Kidney glomerular epithelial cell (primary cell): ENCODE results near the gene RASGRP2.
"Not testable (repeated sequence)": the region's sequence is repeated elsewhere in the genome, so short reads cannot be mapped to it uniquely, and the experiment has no call there.

Experiments used
- DNase-seq: peaks from one replicate; lab custom pipeline; 2025; lab: John Stamatoyannopoulos, UW

Gene RASGRP2

GRCh38 chr11:64718084-64718779 is 25.7 kb downstream of the RASGRP2 start:
- DNase-seq, result no peak

- no peak for DNase-seq
Measured at GRCh38 chr11:64717268-64717578, 26.7 kb downstream of the RASGRP2 start.

- DNase-seq, result no peak
Measured at GRCh38 chr11:64716473-64717267, 27.3 kb downstream of the RASGRP2 start.

- DNase-seq, result no peak
Measured at GRCh38 chr11:64715756-64716472, 28.0 kb downstream of the RASGRP2 start.

GRCh38 chr11:64715110-64715509 is 28.8 kb downstream of the RASGRP2 start:
- no peak for DNase-seq

- DNase-seq, result no peak
Measured at GRCh38 chr11:64714666-64715065, 29.3 kb downstream of the RASGRP2 start.

- no peak for DNase-seq
Measured at GRCh38 chr11:64713781-64714363, 30.1 kb downstream of the RASGRP2 start.

- DNase-seq, result no peak
Measured at GRCh38 chr11:64713016-64713707, 30.8 kb downstream of the RASGRP2 start.

GRCh38 chr11:64712430-64713015 is 31.4 kb downstream of the RASGRP2 start:
- no peak for DNase-seq

GRCh38 chr11:64711956-64712362 is 32.0 kb downstream of the RASGRP2 start:
- no peak for DNase-seq

- DNase-seq, result no peak
Measured at GRCh38 chr11:64711138-64711955, 32.6 kb downstream of the RASGRP2 start.

GRCh38 chr11:64710418-64711137 is 33.4 kb downstream of the RASGRP2 start:
- no peak for DNase-seq

- DNase-seq, result no peak
Measured at GRCh38 chr11:64705501-64705900, 38.4 kb downstream of the RASGRP2 start.

- DNase-seq, result no peak
Measured at GRCh38 chr11:64703048-64703447, 40.9 kb downstream of the RASGRP2 start.

GRCh38 chr11:64701956-64702355 is 42.0 kb downstream of the RASGRP2 start:
- DNase-seq, result not testable (repeated sequence)

- DNase-seq, result no peak
Measured at GRCh38 chr11:64698427-64698826, 45.5 kb downstream of the RASGRP2 start.

GRCh38 chr11:64697663-64698375 is 46.1 kb downstream of the RASGRP2 start:
- no peak for DNase-seq

- DNase-seq, result no peak
Measured at GRCh38 chr11:64696045-64696444, 47.9 kb downstream of the RASGRP2 start.

- no peak for DNase-seq
Measured at GRCh38 chr11:64695548-64695947, 48.4 kb downstream of the RASGRP2 start.
